HepG2 (cell line): ENCODE data around the gene SNX15. TPM values are rescaled to one million over a fixed set of nuclear protein-coding genes. Genes with fewer than 3 reads are reported as not detected.

Source experiments
- ATF7 ChIP-seq, 2 experiments: fragments of 450-650 bp in 1 of 2; sonication (generic) in 1 of 2; formaldehyde crosslinking in 1 of 2; IDR thresholded peaks; 2 replicates each; pipeline versions ENCODE4 v1.4.0 to v1.6.1; 2016 to 2020; ENCODE audit warnings: antibody characterized with exemption in 1 of 2, mild to moderate bottlenecking in 1 of 2, missing genetic modification reagents in 1 of 2
- CREBL2 ChIP-seq: sonication (generic); formaldehyde crosslinking; IDR thresholded peaks from 2 replicates; pipeline ENCODE4 v1.8.1; 2023; ENCODE audit warnings: missing genetic modification reagents, mild to moderate bottlenecking, borderline replicate concordance
- CSRNP2 ChIP-seq: sonication (generic); formaldehyde crosslinking; conservative IDR thresholded peaks from 2 replicates; pipeline ENCODE4 v1.8.0; 2022; ENCODE audit warnings: low read depth, missing genetic modification reagents
- ELF1 ChIP-seq: sonication (generic); formaldehyde crosslinking; IDR thresholded peaks from 2 replicates; pipeline ENCODE4 v1.4.0; 2020; ENCODE audit warnings: missing genetic modification reagents
- HDAC2 ChIP-seq: sonication (generic); formaldehyde crosslinking; IDR thresholded peaks from 2 replicates; pipeline ENCODE4 v1.4.0; 2020; ENCODE audit warnings: missing genetic modification reagents
- IRF2 ChIP-seq: IDR thresholded peaks from 2 replicates; pipeline ENCODE4 v1.6.1; 2018; ENCODE audit warnings: missing genetic modification reagents, missing compliant biosample characterization
- NR1H2 ChIP-seq: sonication (generic); formaldehyde crosslinking; IDR thresholded peaks from 2 replicates; pipeline ENCODE4 v1.8.1; 2022; ENCODE audit warnings: low read depth, missing genetic modification reagents, borderline replicate concordance
- PCBP1 ChIP-seq: fragments of 200-400 bp; formaldehyde crosslinking; IDR thresholded peaks from 2 replicates; pipeline ENCODE4 v1.6.1; 2017; ENCODE audit warnings: mild to moderate bottlenecking, low read depth, low read length, borderline replicate concordance
- SP4 ChIP-seq: sonication (generic); formaldehyde crosslinking; IDR thresholded peaks from 2 replicates; pipeline ENCODE4 v1.8.1; 2023; ENCODE audit warnings: mild to moderate bottlenecking, missing genetic modification reagents
- THAP8 ChIP-seq: sonication (generic); formaldehyde crosslinking; IDR thresholded peaks from 2 replicates; pipeline ENCODE4 v1.5.1; 2020; ENCODE audit warnings: missing genetic modification reagents, mild to moderate bottlenecking, borderline replicate concordance
- ZFP36 ChIP-seq: fragments of 150-350 bp; IDR thresholded peaks from 2 replicates; pipeline ENCODE4 v1.6.1; 2018; ENCODE audit warnings: borderline replicate concordance, low read length, low read depth; ENCODE audit not compliant: partially characterized antibody
- ZFP82 ChIP-seq: sonication (generic); formaldehyde crosslinking; IDR thresholded peaks from 2 replicates; pipeline ENCODE4 v1.5.1; 2020; ENCODE audit warnings: mild to moderate bottlenecking, missing genetic modification reagents, borderline replicate concordance
- ZIK1 ChIP-seq: sonication (generic); formaldehyde crosslinking; IDR thresholded peaks from 2 replicates; pipeline ENCODE4 v1.5.0; 2020; ENCODE audit warnings: mild to moderate bottlenecking, low read depth, missing genetic modification reagents, borderline replicate concordance
- ZNF143 ChIP-seq: sonication (generic); formaldehyde crosslinking; IDR thresholded peaks from 2 replicates; pipeline ENCODE4 v1.4.0; 2020; ENCODE audit warnings: missing genetic modification reagents
- ZNF546 ChIP-seq: sonication (generic); formaldehyde crosslinking; conservative IDR thresholded peaks from 2 replicates; pipeline ENCODE4 v1.8.1; 2023; ENCODE audit warnings: mild to moderate bottlenecking, missing genetic modification reagents
- ZNF629 ChIP-seq: sonication (generic); formaldehyde crosslinking; conservative IDR thresholded peaks from 2 replicates; pipeline ENCODE4 v1.5.0; 2020; ENCODE audit warnings: missing genetic modification reagents
- ZNF652 ChIP-seq: IDR thresholded peaks from 2 replicates; pipeline ENCODE4 v1.6.1; 2016; ENCODE audit warnings: low read depth, borderline replicate concordance
- polyA plus RNA-seq, 8 experiments: library from polyadenylated mRNA; depleted of rRNA in 3 of 8; stranded (reverse) in 7 of 8; unstranded in 1 of 8; fragments of >200 nt; fragmentation: Illumina TruSeq in 4 of 8; extraction: Trizol in 4 of 8; gene quantifications; 2 replicates each; pipeline versions ENCODE4 v1.2.1 to v1.2.3, GENCODE V29; 2011 to 2016; ENCODE audit warnings: low read depth in 4 of 8, missing spikeins in 1 of 8, mixed read lengths in 1 of 8; ENCODE audit not compliant: insufficient read depth in 1 of 8
- total RNA-seq, 5 experiments: library from RNA; depleted of rRNA; stranded (reverse); fragments of >200 nt; fragmentation: Illumina TruSeq; extraction: Trizol; gene quantifications; 2 replicates each; pipeline ENCODE4 v1.2.3, GENCODE V29; 2016; ENCODE audit warnings: low read depth in 1 of 5
- TF ChIP-seq, protein P1 (sequence below): IDR thresholded peaks from 2 replicates; pipeline ENCODE4 v1.6.1; 2016; ENCODE audit warnings: missing compliant biosample characterization, missing genetic modification reagents, borderline replicate concordance
- TF ChIP-seq, protein P2 (sequence below): sonication (generic); formaldehyde crosslinking; IDR thresholded peaks from 2 replicates; pipeline ENCODE4 v1.5.0; 2020; ENCODE audit warnings: mild to moderate bottlenecking, missing genetic modification reagents, borderline replicate concordance
- TF ChIP-seq, protein P3 (sequence below): sonication (generic); formaldehyde crosslinking; IDR thresholded peaks from 2 replicates; pipeline ENCODE4 v1.5.0; 2020; ENCODE audit warnings: missing genetic modification reagents

SNX15 gene
- total and polyA plus RNA-seq, 2 of the 13 experiments (the other 11 are each of a cell fraction or from before 2014, with no cell fraction given): 19.1 to 22.6 TPM

GRCh38 chr11:65083834-65084597 is 56.8 kb downstream of the SNX15 start, which contains the start of the genes CDCA5 and ZFPL1 (continued):
- TF ChIP-seq ZNF546 (CRISPR knock-in tag) (peak; percentile 72; the same call in 1 of the 2 replicates), NR1H2 (CRISPR knock-in tag) (no peak), THAP8 (no peak; the same call in 1 of the 2 replicates), ZFP82 (CRISPR knock-in tag) (no peak), ZNF652 (no peak), ZIK1 (CRISPR knock-in tag) (peak; percentile 78), IRF2 (CRISPR knock-in tag) (peak; percentile 89), ELF1 (CRISPR knock-in tag) (peak; percentile 100), HDAC2 (CRISPR knock-in tag) (peak; percentile 92), ZNF143 (CRISPR knock-in tag) (peak; percentile 57; the same call in 1 of the 2 replicates), ATF7 (IDR thresholded peaks at IDR 0.05) (peak; percentile 63), ATF7 (CRISPR knock-in tag; IDR thresholded peaks at IDR 0.05) (no peak), CSRNP2 (CRISPR knock-in tag) (peak; percentile 68; the same call in 1 of the 2 replicates), ZFP36 (no peak), PCBP1 (0 out of 2 replicates have a peak, but pooled peaks have one; percentile 81), SP4 (CRISPR knock-in tag) (peak; percentile 98), ZNF629 (CRISPR knock-in tag) (no peak), CREBL2 (CRISPR knock-in tag) (no peak; the same call in 1 of the 2 replicates)
- TF ChIP-seq, protein P1, sequence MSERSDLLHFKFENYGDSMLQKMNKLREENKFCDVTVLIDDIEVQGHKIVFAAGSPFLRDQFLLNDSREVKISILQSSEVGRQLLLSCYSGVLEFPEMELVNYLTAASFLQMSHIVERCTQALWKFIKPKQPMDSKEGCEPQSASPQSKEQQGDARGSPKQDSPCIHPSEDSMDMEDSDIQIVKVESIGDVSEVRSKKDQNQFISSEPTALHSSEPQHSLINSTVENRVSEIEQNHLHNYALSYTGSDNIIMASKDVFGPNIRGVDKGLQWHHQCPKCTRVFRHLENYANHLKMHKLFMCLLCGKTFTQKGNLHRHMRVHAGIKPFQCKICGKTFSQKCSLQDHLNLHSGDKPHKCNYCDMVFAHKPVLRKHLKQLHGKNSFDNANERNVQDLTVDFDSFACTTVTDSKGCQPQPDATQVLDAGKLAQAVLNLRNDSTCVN (CRISPR knock-in tag): peak; percentile 56; the same call in 1 of the 2 replicates
- TF ChIP-seq, protein P2, sequence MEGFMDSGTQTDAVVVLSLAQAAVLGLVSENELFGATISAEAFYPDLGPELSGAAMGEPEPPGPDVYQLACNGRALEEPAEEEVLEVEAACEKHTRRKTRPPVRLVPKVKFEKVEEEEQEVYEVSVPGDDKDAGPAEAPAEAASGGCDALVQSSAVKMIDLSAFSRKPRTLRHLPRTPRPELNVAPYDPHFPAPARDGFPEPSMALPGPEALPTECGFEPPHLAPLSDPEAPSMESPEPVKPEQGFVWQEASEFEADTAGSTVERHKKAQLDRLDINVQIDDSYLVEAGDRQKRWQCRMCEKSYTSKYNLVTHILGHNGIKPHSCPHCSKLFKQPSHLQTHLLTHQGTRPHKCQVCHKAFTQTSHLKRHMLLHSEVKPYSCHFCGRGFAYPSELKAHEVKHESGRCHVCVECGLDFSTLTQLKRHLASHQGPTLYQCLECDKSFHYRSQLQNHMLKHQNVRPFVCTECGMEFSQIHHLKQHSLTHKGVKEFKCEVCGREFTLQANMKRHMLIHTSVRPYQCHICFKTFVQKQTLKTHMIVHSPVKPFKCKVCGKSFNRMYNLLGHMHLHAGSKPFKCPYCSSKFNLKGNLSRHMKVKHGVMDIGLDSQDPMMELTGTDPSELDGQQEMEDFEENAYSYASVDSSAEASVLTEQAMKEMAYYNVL: no peak; the same call in 1 of the 2 replicates
- TF ChIP-seq, protein P3, sequence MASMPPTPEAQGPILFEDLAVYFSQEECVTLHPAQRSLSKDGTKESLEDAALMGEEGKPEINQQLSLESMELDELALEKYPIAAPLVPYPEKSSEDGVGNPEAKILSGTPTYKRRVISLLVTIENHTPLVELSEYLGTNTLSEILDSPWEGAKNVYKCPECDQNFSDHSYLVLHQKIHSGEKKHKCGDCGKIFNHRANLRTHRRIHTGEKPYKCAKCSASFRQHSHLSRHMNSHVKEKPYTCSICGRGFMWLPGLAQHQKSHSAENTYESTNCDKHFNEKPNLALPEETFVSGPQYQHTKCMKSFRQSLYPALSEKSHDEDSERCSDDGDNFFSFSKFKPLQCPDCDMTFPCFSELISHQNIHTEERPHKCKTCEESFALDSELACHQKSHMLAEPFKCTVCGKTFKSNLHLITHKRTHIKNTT: no peak
